Fibroblast of skin of right biceps (primary cell): ENCODE data around the gene SELL.
"Not testable (repeated sequence)": the region's sequence is repeated elsewhere in the genome, so short reads cannot be mapped to it uniquely, and the experiment has no call there.

Experiments used
- DNase-seq: peaks from one replicate; pipeline ENCODE4 v3.0.0-alpha.2; 2013

The SELL gene

GRCh38 chr1:169662680-169663079, 48.7 kb downstream of the SELL start:
- DNase-seq = not testable (repeated sequence)

- not testable (repeated sequence) for DNase-seq
These were observed 50.4 kb downstream of the SELL start for GRCh38 chr1:169661066-169661465.

DNA sequence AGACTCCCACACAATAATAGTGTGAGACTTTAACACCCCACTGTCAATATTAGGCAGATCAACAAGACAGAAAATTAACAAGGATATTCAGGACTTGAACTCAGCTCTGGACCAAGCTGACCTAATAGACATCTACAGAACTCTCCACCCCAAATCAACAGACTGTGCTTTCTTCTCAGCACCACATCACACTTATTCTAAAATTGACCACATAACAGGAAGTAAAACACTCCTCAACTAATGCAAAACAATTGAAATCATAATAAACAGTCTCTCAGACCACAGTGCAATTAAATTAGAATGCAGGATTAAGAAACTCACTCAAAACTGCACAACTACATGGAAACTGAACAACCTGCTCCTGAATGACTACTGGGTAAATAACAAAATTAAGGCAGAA, 52.6 kb downstream of the SELL start:
- not testable (repeated sequence) for DNase-seq

GRCh38 chr1:169653873-169654272, 57.5 kb downstream of the SELL start:
- DNase-seq = no peak

DNA sequence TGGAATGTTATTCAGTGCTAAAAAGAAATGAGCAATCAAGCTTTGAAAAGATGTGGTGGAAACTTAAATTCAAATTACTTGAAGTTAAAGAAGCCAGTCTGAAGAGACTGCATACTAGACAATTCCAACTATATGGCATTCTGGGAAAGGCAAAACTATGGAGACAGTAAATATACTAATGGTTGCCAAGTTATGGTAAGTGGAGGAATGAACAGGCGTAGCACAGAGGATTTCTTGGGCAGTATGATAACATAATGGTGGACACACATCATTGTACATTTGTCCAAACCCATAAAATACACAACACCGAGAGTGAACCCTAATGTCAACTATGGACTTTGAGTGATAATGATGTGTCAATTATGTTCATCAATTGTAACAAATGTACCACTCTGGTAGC, 60.4 kb downstream of the SELL start:
- no peak for DNase-seq

DNA sequence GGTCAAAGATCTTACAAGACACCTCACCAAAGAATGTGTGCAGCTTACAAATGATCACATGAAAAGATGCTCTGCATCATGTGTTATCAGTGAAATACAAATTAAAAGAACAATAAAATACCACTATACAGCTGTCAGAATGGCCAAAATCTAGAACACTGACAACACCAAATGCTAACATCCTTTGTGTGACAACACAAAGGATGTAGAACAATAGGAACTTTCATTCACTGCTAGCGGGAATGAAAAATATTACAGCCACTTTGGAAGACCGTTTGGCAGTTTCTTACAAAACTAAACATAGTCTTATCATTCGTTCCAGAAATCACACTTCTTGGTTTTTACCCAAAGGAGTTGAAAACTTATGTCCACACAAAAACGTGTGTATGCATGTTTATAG, 60.9 kb downstream of the SELL start:
- DNase-seq = no peak

- DNase-seq = no peak
These were observed 62.7 kb downstream of the SELL start for GRCh38 chr1:169648709-169649108.

DNA sequence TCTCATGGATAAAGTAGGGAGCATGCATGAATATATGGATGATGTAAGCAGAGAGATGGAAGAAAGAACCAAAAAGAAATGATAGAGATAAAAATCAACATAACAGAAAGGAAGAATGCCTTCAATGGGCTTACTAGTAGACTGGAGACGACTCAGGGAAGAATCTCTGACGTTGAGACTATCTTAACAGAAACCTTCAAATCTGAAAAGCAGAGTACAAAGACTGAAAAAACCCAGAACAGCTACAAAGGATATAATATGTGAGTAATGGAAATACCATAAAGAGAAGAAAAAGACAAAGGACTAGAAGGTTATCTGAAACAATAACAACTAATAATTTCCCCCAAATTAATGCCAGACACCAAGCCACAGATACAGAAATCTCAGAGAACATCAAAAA, 63.2 kb downstream of the SELL start:
- no peak for DNase-seq

GRCh38 chr1:169647512-169647911, 63.9 kb downstream of the SELL start:
- DNase-seq = no peak

- no peak for DNase-seq
These were observed 67.1 kb downstream of the SELL start for GRCh38 chr1:169644297-169644696.
